ENCODE data around the gene LYRM4.
"Not testable (repeated sequence)": the region's sequence is repeated elsewhere in the genome, so short reads cannot be mapped to it uniquely, and the experiment has no call there.

Gene LYRM4

DNA sequence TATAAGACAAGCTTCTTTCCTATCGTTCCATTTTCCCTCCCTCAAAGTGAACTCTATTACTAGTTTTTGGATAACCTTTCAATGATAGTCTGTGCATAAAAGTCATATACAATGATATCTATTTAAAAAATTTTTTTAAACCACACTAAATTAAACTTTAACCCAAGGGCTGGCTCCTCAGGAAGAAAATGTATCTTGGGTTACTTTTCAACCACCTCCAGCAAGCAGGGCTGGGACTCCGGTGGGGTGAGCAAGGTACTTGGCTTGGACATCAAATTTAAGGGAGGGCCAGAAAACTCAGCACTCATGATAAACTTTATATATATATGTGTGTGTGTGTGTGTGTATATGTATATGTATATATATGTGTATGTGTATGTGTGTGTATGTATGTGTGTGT is 189.5 kb downstream of the LYRM4 start:
- no peak for DNase-seq

GRCh38 chr6:5068153-5068751 is 192.5 kb downstream of the LYRM4 start:
- no peak for DNase-seq

DNA sequence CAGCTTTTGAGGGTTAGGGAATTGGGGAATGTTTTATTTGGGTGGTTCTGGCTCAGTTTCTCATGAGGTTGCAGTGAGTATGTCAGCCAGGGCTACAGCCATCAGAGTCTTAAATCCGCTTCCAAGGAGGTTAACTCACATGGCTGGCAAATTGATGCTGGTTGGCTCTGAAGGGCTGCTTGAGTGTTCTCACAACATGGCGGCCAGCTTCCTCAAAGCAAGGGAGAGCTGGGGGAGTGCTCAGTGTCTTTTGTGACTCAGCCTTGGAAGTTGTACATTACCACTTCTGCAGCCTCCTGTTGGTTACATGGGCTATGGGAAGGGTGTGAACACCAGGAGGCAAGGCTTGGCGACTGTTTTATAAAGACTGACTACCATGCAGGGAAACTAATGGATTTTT is 193.4 kb downstream of the LYRM4 start:
- DNase-seq = no peak

DNA sequence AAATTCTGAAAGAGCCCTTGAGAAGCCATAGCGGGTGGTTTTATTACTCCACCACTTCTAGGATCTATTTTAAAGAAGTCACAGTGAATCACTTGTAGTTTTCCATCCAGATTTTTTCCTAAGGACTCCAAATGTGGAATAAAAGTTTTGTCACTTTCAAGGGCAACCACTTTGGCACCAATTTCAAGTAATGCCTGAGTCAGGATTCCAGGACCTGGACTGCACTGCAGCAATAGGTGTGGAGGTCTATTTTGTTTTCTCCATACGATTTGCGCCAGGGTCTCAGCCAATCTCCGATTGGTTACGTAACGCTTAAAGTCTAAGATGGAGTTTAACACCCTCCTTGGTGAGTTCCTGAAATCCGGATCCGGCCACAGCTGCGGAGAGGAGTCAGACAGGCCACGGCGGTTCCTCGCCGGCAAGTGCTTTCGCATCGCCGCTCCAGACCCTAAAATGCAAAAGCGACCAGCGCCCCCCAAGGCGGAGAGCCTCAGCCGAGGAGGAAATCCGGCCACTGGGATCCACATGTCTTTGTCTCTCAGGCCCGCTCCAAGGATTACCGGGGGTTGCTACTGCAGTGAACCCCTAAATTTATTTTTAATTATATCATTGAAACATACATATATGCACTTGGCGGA is 194.2 kb downstream of the LYRM4 start:
- no peak for DNase-seq

DNA sequence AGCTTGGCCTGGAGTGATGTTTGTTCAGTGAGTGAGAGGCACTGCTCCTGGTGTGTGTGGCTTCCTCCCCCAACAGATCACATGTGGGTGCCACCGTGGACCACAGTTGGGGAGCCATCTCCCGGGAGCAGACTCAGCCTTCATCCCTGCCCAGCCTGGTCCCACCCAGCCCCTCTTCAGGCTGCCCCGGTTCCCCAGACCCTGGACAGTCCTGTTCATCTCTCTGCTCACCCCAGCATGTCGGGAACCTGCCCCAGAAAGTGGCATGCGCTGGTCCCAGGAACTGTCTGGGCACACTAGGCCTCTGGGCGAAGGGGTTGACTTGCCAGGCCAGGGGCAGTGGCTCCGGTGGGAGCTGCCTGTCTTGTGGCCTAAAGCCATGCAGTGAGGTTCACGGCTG is 197.1 kb downstream of the LYRM4 start:
- DNase-seq = no peak

DNA sequence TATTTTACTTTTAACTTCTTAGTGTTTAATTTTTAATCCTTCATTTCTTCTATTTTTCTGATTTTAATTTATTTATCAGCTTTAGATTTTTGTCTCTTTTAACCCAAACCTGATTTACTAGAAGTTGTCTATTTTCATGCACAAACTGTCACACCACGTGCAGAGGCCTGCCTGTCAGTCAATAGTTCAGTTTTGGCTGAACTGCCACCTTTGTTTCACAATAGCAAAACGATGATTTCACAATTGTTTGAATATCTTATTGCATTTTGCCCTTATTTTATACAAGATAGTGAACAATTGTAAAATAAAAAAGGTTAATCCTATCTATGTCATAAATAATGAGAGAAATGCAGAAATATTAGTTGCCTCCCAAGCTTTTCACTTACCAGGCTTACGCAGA is 199.6 kb downstream of the LYRM4 start:
- no peak for DNase-seq

DNA sequence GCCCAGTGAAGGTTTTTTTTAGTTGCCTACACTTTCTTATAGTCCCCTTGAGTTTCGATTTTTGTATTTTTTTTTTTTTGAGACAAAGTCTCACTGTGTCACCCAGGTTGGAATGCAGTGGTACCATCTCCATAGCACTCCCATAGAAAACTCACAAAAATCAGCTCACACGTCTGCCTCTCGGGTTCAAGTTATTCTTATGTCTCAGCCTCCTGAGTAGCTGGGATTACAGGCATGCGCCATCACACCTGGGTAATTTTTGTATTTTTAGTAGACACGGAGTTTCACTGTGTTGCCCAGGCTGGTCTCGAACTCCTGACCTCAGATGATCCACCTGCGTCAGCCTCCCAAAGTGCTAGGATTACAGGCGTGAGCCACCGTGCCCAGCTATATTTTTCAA is 200.3 kb downstream of the LYRM4 start:
- DNase-seq = not testable (repeated sequence)

- DNase-seq = no peak
These were observed 201.5 kb downstream of the LYRM4 start for GRCh38 chr6:5059036-5059896.
